Measurements from ENCODE around the gene MAMLD1.

The MAMLD1 gene

DNA sequence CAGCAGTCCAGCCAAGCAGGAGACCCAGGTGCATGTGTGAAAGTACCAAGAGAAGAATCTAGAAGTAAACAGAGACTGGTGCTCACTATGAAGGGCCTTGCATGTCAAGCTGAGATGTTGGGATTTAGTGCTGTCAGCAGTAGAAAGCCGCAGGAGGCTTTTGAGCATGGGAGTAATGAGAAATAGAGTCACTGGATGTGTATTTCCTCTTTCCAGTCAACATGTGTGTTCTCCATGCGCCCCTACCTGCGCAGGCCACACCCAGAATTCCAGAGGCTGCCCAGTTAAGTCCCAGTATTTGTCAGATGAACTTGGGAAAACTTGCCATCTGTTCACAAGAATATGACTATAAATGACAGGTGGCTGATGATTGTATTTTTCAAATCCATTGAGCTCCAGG is 4.5 kb upstream of the MAMLD1 start:
- no peak for DNase-seq

DNA sequence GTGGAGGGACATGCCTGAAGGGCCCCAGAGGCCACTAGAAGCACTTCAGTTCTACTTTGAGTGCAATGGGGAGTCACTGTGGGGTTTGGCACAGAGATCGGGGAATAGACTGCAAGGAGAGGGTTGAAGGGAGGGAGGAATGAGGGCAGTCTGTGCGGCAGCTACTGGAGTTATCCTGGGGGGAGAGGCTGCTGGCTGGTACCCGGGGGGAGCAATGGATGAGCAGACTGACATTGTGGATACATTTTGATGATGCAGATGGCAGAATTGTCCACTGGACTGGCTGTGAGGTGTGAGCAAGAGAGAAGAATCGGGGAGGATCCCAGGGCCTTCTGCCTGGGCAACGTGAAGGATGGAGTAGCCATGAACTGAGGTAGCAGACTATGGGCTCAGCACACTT is 2.8 kb upstream of the MAMLD1 start:
- no peak for DNase-seq

DNA sequence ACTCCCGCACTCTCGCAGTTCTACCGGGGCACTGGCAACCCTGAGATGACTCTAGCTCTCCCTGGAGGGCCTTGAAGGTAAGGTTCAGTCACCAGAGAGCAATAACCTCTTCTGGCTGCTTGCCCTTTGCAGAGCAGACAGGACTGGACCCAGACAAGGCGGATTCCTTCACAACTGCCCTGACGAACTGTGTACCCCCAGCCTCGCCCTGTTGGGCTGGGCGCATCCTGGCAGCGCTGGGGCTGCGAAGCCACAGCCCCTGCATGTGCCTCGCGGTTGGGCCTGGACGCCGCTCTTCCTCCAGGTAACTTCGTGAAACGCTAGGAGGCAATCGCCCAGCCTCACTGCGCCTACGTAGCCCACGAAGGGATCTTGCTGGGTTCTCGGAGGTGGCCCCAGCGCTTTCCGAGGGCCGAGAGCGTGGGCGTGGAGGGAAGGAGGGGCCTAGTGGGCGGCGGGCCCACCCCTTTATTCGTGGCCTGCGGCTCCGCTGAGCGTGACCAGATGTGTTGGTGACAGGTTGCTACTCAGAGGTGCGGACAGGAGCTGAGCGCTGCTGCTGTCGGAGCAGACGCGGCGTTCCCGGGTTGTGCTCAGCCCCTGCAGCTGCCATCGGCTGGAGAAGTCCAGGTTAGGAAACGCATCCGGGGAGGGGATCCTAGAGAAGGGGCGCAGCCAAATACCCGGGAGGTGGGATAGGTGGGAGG is 1.9 kb upstream of the MAMLD1 start:
- DNase-seq: no peak

DNA sequence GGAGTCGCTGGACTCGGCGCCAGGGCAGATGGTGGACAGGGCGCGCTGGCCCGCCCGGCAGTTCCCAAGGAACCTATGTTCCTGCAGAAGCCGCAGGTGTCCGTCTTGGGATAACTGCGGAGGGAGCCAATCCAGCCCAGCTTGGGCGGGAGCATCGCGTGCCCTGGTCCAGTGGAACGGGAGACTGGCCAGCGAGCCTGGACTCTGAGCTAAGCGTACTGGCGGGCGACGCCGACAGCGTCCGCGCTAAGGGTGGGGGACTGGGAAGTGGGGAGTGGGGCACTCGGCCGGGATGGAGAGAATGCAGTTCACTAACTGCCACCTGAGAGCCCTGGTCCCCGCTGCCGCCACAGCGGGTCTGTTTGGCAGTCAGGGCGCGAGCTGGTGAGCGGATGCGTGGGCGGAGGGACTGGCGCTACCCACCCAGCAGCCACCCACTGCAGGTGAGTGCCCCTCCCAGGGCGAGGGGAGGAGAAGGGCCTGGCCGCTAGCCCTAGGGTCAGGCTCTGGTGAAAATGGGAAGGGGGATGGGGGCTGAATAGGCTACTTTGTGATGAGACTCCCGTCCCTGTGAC is 1.3 kb upstream of the MAMLD1 start:
- DNase-seq: no peak

DNA sequence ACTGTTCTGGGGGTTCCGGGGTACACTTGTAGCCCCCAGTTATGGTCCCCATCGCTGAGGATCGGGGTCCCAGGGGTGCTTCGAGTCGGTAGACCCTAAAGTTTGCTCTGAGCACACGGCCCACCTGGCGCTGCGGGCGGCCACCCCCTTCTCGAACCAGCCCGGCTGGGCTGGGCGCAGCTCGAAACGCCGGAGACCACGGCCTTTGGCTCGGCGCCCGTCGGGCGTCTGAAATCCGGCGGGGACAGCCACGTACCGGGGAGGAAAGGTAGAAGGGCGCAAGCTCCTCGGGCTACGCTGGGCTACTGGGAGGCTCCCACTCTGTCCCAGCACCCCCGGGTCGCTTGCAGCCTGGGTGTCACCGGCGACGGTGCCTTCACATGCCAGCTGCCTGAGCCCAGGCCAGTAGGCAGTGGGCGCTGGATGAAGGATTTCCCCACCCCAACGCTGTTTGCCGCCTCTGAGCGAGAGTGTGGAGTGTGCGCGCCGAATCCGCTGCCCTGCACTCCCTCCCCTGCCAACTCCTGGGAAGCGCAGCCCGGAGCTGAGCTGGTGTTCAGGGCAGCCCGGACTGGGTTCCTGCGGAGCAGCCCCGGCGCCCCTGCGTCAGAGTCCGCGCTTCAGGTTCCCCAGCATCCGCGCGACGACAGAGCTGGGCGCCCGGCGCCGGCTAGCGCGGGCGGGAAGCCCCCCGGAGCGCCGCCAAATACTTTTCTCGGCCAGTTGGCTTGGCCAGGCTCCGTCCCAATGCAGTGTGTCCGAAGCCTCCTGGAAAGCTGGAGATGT is 637 bp downstream of the MAMLD1 start:
- DNase-seq: no peak

DNA sequence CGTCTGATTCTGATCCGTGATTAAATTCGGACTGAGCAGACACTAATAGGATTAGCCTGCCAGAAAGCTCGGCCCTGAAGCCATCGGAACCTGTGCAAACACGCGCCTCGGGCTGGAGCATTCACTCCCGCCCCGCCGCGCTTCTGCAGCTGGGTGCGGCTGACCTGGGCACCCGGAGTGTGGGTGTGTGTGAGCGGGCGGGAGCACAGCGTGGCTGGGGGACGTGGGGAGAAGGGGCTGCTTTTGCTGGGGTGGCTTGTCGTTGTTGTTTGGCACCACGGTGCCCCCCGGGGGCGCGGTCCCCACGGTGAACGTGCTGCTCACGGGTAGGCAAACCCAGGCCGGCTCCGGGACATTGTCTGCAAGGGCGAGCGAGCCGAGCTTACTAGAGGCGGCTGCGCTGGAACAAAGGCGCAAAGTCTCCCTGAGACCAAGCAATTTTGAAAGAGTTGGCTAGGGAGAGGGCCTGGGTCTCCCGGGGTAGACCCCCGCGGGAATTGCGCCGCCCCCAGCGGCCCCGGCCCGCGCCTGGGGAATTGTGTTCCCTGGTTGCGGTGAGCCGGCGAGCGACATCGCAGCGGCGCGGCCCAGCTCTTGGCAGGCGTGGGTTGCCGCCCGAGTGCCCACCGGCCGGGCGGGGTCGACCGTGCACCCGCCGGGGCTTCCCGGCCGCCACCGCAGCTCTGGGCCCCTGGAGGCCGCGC is 1.4 kb downstream of the MAMLD1 start:
- no peak for DNase-seq

DNA sequence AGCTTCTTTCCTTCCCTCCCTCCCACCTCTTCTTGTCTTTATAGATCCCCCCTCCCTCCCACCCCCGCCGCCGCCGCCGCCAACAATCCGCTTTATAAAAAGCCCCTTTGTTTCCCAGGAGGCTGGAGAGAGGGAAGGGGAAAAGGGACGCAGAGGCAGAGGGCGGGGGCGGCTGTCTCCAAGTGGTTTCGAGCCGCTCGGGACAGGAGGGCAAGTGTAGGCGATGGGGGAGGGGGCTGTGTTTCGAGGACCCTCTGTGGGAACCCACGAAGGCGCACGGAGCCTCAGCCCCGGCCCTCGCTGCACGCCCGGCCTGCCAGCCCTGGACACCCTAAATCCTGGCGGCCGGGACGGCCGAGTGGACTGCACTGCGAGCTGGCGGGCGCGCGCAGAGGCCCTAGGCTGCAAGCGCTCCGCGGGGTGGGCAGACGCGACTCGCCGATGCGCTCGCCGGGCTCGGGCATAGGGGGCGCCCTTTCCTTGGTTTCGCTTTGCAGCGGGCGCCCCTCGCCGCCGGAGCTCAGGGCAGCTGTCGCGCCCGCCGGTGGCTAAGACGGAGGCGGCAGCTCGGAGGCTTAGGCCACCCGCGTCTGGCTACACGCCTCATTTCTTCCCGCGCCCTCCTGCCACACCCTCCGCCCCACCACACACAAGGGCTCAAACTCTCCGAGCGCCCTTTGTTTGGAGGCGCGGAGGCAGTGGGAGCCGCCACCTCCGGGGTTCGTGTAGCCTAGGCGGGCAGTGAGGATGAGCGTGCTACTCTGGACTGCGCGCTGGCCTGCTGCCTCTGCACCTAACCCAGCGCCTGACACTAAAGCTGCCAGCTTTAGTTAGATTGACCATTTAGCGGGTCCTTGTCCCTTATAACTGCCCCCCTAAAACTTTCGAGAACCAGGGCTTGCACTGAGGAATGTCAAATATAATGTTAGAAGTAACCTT is 2.2 kb downstream of the MAMLD1 start:
- peak; percentile 55 for DNase-seq

DNA sequence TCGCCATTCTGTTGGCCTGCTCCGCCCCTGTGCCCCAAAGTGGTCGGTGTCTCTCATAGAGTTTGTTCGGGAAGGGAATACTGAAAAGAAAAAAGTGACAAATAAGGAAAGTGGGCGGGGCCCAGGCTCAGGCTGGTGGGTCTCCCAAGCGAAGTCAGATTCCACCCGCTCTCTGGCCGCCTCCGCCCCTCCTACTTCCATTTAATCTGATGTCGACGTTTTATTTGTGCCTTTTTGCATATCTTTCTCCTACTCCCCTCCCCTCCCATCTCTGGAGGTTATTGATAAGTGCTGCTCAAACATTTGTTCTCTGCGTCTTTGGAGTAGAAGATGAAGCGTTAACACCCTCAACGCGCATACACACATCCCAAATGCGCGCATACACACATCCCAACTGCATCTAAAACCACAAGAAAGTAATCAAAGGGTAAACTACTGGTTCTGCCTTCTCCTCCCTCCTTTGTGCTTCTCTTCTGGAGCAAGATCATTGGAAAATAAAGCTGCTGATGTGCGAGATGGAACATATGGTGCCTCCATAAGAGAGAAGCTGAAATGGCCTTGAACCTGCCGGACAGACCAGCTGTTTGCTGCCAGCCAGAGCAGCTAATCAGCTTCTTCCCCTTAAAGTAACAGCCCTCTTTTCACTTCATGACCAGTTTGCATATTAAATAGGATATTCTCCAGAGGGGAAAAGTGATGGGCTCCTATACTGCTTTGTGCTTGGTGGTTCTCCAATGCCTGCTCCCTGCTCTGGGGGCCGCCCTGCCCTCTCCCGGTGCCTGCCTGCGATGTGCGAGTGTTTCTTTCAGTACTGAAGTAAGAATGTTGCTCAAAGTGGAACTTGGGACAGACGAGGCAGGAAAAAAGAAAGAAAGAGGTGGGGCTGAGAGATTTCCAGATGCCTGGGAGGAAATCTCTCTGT is 3.1 kb downstream of the MAMLD1 start:
- no peak for DNase-seq

DNA sequence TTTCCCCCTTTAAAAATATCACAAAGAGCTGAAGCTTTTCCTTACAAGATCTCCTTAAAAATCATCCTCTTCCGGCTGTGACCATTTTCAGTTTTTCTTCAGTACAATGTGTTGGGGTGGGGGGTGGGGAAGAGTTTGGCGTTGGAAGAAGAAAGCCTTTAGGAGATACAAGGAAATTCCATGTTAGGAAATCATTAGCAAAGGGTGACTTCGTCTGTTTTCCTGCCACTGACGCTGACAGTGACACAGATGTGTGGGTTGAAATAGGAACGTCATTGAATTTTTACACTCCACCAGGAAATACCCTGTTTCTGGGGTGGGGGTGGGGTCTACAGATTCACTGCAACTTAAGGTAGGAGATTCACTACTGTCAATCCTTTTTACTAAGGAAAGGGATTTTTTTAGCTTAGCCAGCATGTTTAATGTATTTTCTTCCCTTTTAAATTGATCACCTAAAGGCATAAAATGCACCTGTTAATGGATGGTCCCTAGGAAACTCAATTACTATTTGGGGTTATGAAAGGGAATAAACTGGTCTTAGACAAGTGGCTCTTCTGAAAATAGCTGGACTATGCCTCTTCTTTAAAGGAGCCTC is 3.9 kb downstream of the MAMLD1 start:
- no peak for DNase-seq

DNA sequence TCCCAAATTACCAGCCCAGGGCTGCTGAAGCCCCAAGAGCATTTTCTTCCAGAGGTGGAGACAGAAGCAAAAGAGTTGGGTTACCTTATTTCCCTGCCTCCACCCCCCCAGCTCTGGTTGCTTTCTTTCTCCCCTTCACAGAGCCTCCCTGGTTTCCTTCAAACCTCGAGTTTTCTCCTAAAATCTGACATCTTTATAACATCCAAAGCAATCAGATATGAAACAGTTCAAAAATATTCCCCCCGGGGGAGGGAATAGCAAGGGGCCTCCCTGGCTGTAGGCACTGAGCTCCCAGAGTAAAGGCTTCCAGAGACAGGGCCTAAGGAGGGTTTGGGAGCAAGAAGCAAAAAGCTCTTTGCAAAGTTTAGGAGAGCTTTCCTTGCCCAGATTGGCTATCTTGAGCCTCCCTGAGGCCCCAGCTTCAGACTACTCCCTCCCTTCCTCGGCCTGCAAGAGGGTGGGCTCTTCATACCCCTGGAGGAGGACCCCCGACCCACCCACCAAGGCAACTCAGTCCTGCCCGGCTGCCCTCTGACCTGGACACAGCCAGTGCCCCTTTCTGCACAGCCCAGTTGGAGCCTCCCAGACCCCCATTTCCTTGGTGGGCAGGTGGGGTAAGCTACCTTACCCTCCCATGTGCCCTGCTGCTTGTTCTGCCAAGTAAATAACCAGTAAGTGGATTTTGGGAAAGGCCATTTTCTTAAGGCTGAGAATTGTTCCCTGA is 7.6 kb downstream of the MAMLD1 start:
- DNase-seq: no peak

DNA sequence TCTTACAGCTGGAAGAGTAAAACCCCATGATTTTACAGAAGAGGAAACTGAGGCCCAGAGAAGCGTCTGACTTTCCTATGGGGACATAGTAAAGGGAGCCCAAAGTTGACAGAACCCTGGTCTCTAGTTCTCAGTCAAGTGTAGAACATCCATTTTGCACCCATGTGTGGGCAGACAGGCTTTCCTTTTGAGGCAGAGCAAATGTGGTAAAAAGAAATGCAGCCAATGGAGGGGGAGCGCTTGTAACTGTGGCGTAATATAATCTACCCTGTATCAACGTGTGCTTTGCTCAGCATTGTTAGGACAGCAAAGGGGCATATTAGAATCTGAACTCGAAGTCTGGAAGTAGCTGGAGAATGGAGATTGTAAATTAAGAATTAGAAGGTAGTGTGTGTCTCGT is 8.8 kb downstream of the MAMLD1 start:
- DNase-seq: no peak

DNA sequence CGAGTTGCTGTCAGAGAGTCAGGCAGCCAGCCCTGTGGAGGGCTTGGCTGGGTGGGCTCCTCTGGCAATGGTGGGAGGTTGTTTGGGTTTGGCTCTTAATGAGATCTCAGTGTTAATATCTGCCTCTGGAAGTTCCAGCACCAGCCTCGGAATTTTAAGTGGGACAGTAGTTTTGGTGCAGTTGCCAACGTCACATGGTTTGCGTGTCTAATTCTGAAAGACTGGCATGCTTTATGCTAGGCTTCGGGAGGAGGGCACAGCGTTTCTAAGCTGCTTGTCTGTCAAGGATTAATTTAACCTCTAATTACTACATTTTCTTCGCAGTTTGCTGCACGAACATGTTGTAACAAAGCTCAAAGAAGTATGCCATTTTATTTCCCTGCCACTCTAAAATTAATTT is 9.2 kb downstream of the MAMLD1 start:
- no peak for DNase-seq

DNA sequence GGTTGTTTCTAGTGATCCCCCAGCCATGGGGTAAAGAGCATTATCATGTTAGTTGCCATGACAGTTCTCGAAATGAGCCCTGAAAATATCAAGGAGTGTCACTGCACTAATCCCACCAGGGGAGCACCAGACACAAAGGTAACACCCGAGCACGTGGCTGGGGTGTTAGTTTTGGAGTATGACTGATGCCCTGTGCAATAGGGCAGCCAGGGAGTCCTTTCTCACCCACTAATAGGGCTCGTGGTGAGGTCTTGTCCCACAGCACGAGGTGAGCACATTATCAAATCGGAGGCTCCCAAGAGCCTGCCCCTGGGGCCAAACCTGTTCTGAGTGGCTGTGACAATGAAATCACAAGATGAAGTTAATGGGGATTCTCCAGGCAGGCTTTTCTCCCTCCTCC is 9.6 kb downstream of the MAMLD1 start:
- no peak for DNase-seq

DNA sequence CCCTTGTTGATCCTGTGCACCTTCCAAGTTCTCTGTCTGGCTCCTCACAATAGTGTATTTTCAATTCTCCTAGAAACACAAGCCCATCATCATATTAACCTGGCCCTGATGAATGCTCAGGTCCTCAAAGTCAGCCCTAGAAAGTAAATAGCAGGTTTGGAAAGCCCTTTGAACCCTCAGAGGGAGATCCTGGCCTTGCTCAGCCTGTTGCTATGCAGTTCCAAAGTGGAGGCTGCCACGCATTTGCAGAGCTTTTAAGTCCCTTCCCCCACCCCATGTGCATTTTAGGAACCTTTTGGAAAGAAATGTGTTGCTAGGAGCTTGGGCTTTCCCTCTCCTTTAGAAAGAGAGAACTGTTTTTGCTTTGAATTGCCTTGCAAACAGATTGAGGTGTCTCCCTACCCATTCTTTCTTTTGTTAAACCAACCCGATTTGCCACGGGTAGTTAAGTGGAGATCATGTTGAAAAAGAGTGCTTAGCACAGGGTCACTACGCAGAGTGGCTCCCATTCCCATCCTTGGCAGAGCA is 12.2 kb downstream of the MAMLD1 start:
- DNase-seq: no peak

DNA sequence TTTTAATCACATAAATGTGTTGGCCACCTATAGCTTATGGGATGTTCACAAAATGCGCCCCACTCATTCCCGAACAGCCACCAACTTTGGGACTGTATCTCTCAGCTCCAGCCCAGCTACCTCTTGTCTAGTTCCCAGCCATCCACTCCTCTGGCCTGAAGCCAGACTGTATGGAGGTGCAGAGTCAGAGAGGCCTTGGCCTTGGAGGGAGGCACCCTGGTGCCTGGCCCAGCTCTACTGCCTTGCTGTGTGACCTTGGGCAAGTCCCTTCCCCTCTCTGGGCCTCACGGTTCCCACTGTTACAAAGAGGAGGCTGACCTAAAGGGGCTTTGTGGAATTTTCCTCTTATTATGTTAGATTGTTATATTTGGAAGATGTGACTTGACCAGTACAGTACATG is 13.9 kb downstream of the MAMLD1 start:
- DNase-seq: no peak

DNA sequence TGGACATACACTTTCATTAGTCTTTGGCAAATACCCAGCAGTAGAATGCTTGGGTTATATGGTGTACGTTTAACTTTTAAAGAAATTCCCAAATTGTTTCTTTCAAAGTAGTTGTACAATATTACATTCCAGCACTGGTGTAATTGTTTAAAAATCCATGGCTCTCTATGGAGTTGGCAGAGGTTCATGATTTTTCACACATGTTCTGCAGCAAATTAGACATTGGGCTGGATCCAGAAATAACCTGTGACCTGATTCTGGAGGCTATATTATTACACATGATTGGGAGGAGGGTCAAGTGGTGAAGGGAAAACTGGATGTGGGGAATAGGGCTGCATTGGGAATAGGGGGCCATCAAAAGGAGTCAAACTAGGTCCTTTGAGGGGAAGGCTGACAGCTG is 41.9 kb downstream of the MAMLD1 start:
- no peak for DNase-seq

DNA sequence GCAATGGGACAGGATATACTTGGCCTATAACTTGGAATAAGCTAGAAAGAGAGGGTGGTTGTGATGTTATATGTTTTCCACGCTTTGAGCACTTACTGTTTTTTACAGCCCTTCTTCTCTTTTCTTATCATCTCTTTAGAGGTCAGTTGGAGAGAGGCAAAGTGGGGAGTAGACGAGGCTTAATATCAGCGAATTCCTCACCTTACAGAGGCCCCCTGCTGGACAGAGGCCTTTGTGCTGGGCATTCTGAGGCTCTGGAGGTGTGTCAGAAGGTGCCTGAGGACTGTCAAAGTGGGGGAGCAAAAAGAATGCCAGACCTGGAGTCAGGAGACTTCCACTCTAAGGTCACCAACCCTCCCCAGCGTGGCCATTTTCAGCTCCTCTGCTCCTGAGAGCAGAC is 42.5 kb downstream of the MAMLD1 start:
- DNase-seq: no peak

DNA sequence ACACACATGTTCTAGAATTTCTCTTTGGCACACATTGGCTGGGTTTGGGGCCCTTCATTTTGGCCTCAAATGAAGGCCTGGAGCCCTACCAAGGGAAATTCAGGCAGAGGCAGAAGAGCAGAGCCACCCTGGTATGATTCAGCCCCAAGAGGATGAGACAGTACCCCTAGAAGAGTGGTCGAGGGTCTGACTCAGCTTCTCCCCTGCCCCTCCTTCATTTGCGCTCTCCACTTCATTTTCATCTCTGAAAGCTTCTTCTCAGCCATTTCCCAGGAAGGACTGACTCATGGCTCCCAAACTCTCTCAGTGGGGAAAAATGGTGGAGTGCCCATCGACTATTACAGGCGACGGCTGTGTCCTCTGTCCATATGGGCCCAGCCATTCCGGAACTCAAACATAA is 43.5 kb downstream of the MAMLD1 start:
- DNase-seq: no peak

DNA sequence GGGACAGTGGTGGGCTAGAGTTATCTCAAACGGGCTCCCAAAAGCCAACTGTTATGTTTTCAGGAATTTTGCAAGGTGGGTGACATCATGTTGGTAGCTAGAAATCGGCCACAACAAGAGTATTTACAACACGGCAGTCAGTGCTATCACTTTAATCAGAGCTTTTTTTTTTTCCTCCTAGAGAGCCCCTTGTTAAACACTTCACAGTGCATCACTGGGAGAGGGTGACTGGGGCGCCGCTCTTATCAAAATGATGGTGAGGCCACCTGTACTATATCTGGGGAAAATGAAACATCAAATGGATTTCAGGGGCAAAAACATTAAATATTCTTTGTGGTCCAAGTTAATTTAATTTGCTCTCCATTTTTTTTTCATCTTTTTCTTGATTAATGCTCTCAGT is 44.9 kb downstream of the MAMLD1 start:
- DNase-seq: no peak

DNA sequence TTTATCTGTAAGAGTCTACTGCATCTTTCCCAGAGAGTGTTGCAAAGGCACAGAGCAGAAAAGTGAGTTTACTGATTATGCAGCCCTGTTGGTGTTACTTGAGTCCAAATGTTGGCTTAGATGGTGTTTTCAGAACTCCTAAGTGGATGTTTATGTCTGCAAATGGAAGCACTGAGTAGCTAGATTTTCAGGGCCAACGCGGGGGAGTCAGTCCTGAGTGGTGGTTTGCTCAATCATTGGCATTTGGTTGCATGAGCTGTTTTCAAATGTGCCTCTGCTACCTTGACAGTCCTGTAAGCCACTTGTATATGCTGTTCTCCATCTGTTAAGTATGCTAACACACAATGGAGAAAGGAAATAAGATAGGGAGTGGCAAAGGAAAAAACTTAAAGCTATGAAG is 45.4 kb downstream of the MAMLD1 start:
- DNase-seq: no peak

Data from activated CD4-positive, alpha-beta T cell treated with anti-CD3 and anti-CD28 coated beads, Interleukin-2, amount 50 U/mL, for 16 hours (primary cell).